ENCODE measurements around the gene CENPE.

GRCh38 chr4:103162176-103162575 lies 36.0 kb downstream of the CENPE start:
- TF ChIP-seq YY1 (IDR thresholded peaks at IDR 0.05; ENCODE audit: low read depth): no peak
- TF ChIP-seq NFIC (IDR thresholded peaks at IDR 0.05): no peak
- TF ChIP-seq EP300 (IDR thresholded peaks at IDR 0.05; ENCODE audit: borderline replicate concordance): no peak
- no peak for TF ChIP-seq ZBTB7A (IDR thresholded peaks at IDR 0.05; ENCODE audit: low read depth)
- no peak for TF ChIP-seq MAX (IDR thresholded peaks at IDR 0.05)
- TF ChIP-seq, protein P1, sequence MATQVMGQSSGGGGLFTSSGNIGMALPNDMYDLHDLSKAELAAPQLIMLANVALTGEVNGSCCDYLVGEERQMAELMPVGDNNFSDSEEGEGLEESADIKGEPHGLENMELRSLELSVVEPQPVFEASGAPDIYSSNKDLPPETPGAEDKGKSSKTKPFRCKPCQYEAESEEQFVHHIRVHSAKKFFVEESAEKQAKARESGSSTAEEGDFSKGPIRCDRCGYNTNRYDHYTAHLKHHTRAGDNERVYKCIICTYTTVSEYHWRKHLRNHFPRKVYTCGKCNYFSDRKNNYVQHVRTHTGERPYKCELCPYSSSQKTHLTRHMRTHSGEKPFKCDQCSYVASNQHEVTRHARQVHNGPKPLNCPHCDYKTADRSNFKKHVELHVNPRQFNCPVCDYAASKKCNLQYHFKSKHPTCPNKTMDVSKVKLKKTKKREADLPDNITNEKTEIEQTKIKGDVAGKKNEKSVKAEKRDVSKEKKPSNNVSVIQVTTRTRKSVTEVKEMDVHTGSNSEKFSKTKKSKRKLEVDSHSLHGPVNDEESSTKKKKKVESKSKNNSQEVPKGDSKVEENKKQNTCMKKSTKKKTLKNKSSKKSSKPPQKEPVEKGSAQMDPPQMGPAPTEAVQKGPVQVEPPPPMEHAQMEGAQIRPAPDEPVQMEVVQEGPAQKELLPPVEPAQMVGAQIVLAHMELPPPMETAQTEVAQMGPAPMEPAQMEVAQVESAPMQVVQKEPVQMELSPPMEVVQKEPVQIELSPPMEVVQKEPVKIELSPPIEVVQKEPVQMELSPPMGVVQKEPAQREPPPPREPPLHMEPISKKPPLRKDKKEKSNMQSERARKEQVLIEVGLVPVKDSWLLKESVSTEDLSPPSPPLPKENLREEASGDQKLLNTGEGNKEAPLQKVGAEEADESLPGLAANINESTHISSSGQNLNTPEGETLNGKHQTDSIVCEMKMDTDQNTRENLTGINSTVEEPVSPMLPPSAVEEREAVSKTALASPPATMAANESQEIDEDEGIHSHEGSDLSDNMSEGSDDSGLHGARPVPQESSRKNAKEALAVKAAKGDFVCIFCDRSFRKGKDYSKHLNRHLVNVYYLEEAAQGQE (IDR thresholded peaks at IDR 0.05; ENCODE audit: low read depth): no peak
- no peak for TF ChIP-seq TAF1 (IDR thresholded peaks at IDR 0.05; ENCODE audit: low read depth)
